A549 (cell line): Measurements from ENCODE around the gene SETD4. TPM values are rescaled to one million over a fixed set of nuclear protein-coding genes. Genes with fewer than 3 reads are reported as not detected.

Experiments
- ATAC-seq, 2 experiments: fragments of 200-7000 bp in 1 of 2; fragments of >200 bp in 1 of 2; cut with Nextera tagmentation in 1 of 2; cut with Tn5 transposase in 1 of 2; 3 replicates each; pipeline versions ENCODE4 v1.8.0 to v1.9.1; 2018 to 2020; ENCODE audit warnings: mild to moderate bottlenecking in 1 of 2, moderate library complexity in 1 of 2
- CTCF ChIA-PET: fragments of 300-600 bp; sonication (Branson Sonifier 250); formaldehyde crosslinking; extraction: SDS; loops from one replicate; lab custom pipeline; 2021; ENCODE audit warnings: antibody characterized with exemption, inconsistent platforms; lab: Yijun Ruan, JAX
- POLR2A ChIA-PET: fragments of 350-600 bp; formaldehyde crosslinking; extraction: SDS; loops from one replicate; lab custom pipeline; 2021; ENCODE audit warnings: antibody characterized with exemption, inconsistent platforms; lab: Yijun Ruan, JAX
- DNase-seq, 2 experiments: peaks; one replicate each; pipeline versions ENCODE4 v3.0.0 to v3.0.0-alpha.2; 2011 to 2016; ENCODE audit warnings: low read depth in 1 of 2, low spot score in 1 of 2
- FAIRE-seq: peaks from 2 replicates; lab custom pipeline; 2011; peaks lifted over from hg19 to GRCh38; lab: Jason Lieb, UNC
- H3K27ac ChIP-seq, 2 experiments: fragments of >200 bp; sonication (Bioruptor Twin); formaldehyde crosslinking; 3 replicates each; pipeline ENCODE4 v1.5.1; 2016 to 2017
- H3K4me1 ChIP-seq: fragments of >200 bp; sonication (Bioruptor Twin); formaldehyde crosslinking; 3 replicates; pipeline ENCODE4 v1.6.1; 2016
- H3K4me2 ChIP-seq: fragments of >200 bp; sonication (Bioruptor Twin); formaldehyde crosslinking; 3 replicates; pipeline ENCODE4 v1.6.1; 2016
- H3K4me3 ChIP-seq: fragments of >200 bp; sonication (Bioruptor Twin); formaldehyde crosslinking; 3 replicates; pipeline ENCODE4 v1.5.1; 2016
- H3K9me3 ChIP-seq: fragments of >200 bp; sonication (Bioruptor Twin); formaldehyde crosslinking; 3 replicates; pipeline ENCODE4 v1.6.1; 2016
- CEBPB ChIP-seq, 2 experiments: fragments of >200 bp in 1 of 2; sonication (Bioruptor Twin) in 1 of 2; formaldehyde crosslinking in 1 of 2; IDR thresholded peaks; 2 replicates each; pipeline ENCODE4 v1.6.1; 2012 to 2016
- CHD4 ChIP-seq: fragments of 200-600 bp; sonication (generic); IDR thresholded peaks from 2 replicates; pipeline ENCODE4 v1.6.1; 2016; ENCODE audit warnings: antibody characterized with exemption, mild to moderate bottlenecking, borderline replicate concordance
- ESRRA ChIP-seq: fragments of 150-350 bp; IDR thresholded peaks from 2 replicates; pipeline ENCODE4 v1.6.1; 2014; ENCODE audit warnings: mild to moderate bottlenecking, low read length, borderline replicate concordance
- FOSL2 ChIP-seq, 2 experiments: fragments of 450-650 bp in 1 of 2; fragments of >200 bp in 1 of 2; sonication (Bioruptor Twin) in 1 of 2; formaldehyde crosslinking; IDR thresholded peaks; 2 replicates each; pipeline versions ENCODE4 v1.5.0 to v1.6.1; 2016 to 2020; ENCODE audit warnings: mild to moderate bottlenecking in 1 of 2, moderate library complexity in 1 of 2
- FOXS1 ChIP-seq: fragments of 250-450 bp; sonication (Bioruptor Pico); IDR thresholded peaks from 2 replicates; pipeline ENCODE4 v1.5.0; 2020; ENCODE audit warnings: mild to moderate bottlenecking, moderate library complexity
- GATA3 ChIP-seq: IDR thresholded peaks from 2 replicates; pipeline ENCODE4 v1.6.1; 2012; ENCODE audit warnings: borderline replicate concordance
- HOXA7 ChIP-seq: fragments of 250-450 bp; sonication (Bioruptor Pico); IDR thresholded peaks from 2 replicates; pipeline ENCODE4 v1.5.0; 2020; ENCODE audit warnings: mild to moderate bottlenecking, moderate library complexity
- HOXB13 ChIP-seq: fragments of 250-450 bp; sonication (Bioruptor Pico); IDR thresholded peaks from 2 replicates; pipeline ENCODE4 v1.5.0; 2020; ENCODE audit warnings: low read depth, mild to moderate bottlenecking, moderate library complexity
- JUN ChIP-seq, 2 experiments: fragments of >200 bp; sonication (Bioruptor Twin); formaldehyde crosslinking; IDR thresholded peaks; 2 replicates in 1 of 2; 3 replicates in 1 of 2; pipeline ENCODE4 v1.6.1; 2016 to 2017
- KDM1A ChIP-seq: fragments of 200-600 bp; sonication (generic); IDR thresholded peaks from 2 replicates; pipeline ENCODE4 v1.6.1; 2016; ENCODE audit warnings: low read depth, mild to moderate bottlenecking
- KDM5A ChIP-seq: fragments of 200-600 bp; sonication (generic); IDR thresholded peaks from 2 replicates; pipeline ENCODE4 v1.6.1; 2016; ENCODE audit warnings: antibody characterized with exemption, mild to moderate bottlenecking
- MAZ ChIP-seq: fragments of 150-350 bp; IDR thresholded peaks from 2 replicates; pipeline ENCODE4 v1.6.1; 2014; ENCODE audit warnings: antibody characterized with exemption, low read depth, low read length, borderline replicate concordance
- POLR2AphosphoS2 ChIP-seq: conservative IDR thresholded peaks from 2 replicates; pipeline ENCODE4 v1.6.1; 2012; ENCODE audit warnings: low read length, improper control_type of control experiment, inconsistent platforms
- SMC3 ChIP-seq: fragments of >200 bp; sonication (Bioruptor Twin); formaldehyde crosslinking; IDR thresholded peaks from 3 replicates; pipeline ENCODE4 v1.6.1; 2018; ENCODE audit warnings: inconsistent platforms
- TFCP2L1 ChIP-seq: fragments of 250-450 bp; sonication (Bioruptor Pico); IDR thresholded peaks from 2 replicates; pipeline ENCODE4 v1.5.0; 2021; ENCODE audit warnings: mild to moderate bottlenecking
- WGBS: methylation state at CpG from one replicate; pipeline ENCODE4 v1.1.6; 2017; ENCODE audit errors: missing lambda C conversion rate; 5-methylcytosine and 5-hydroxymethylcytosine counted together
- polyA plus RNA-seq, 4 experiments: library from polyadenylated mRNA; depleted of rRNA in 3 of 4; stranded (reverse); fragments of >200 nt; fragmentation: RNase III in 1 of 4; extraction: RNeasy Plus Mini Kit Qiagen cat#74134 plus additional on column Dnase treatment in 1 of 4; gene quantifications; 2 replicates in 3 of 4; 3 replicates in 1 of 4; pipeline ENCODE4 v1.2.3, GENCODE V29; 2011 to 2017
- TF ChIP-seq, protein P1 (sequence below): fragments of 200-600 bp; sonication (generic); IDR thresholded peaks from 2 replicates; pipeline ENCODE4 v1.6.1; 2016; ENCODE audit warnings: antibody characterized with exemption, mild to moderate bottlenecking, moderate library complexity
- TF ChIP-seq, protein P2 (sequence below): fragments of 250-450 bp; sonication (Bioruptor Pico); IDR thresholded peaks from 2 replicates; pipeline ENCODE4 v1.5.0; 2020; ENCODE audit warnings: low read depth, mild to moderate bottlenecking, moderate library complexity
- TF ChIP-seq, protein P3 (sequence below): fragments of >200 bp; sonication (Bioruptor Twin); formaldehyde crosslinking; IDR thresholded peaks from 2 replicates; pipeline ENCODE4 v1.6.1; 2016
- TF ChIP-seq, protein P4 (sequence below): fragments of >200 bp; sonication (Bioruptor Twin); formaldehyde crosslinking; IDR thresholded peaks from 3 replicates; pipeline ENCODE4 v1.6.1; 2016

The SETD4 gene
- polyA plus RNA-seq, 2 of the 4 experiments (the other 2 are of a cell fraction), result 10.3 to 17.1 TPM

DNA sequence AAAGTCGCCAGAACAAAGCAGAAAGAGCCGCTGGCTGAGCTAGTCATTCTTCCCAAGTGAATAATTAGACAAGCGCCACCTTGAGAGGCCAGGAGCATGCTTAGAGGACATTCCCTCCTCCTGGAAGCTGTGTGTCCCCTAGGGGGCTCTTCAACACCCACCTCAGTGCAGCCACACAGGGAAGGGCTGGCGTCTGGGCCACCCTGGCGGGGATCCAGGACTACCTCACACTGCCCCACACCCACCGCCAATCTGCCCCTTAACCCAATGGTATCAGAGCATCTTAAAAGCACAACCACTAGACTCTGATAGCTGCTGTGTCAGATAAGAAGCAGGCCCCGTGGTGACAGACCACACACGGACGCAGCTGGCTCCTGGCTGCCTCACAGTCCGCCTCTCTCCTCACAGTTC is 24.9 kb downstream of the SETD4 start (continued):
- TF ChIP-seq, protein P1, sequence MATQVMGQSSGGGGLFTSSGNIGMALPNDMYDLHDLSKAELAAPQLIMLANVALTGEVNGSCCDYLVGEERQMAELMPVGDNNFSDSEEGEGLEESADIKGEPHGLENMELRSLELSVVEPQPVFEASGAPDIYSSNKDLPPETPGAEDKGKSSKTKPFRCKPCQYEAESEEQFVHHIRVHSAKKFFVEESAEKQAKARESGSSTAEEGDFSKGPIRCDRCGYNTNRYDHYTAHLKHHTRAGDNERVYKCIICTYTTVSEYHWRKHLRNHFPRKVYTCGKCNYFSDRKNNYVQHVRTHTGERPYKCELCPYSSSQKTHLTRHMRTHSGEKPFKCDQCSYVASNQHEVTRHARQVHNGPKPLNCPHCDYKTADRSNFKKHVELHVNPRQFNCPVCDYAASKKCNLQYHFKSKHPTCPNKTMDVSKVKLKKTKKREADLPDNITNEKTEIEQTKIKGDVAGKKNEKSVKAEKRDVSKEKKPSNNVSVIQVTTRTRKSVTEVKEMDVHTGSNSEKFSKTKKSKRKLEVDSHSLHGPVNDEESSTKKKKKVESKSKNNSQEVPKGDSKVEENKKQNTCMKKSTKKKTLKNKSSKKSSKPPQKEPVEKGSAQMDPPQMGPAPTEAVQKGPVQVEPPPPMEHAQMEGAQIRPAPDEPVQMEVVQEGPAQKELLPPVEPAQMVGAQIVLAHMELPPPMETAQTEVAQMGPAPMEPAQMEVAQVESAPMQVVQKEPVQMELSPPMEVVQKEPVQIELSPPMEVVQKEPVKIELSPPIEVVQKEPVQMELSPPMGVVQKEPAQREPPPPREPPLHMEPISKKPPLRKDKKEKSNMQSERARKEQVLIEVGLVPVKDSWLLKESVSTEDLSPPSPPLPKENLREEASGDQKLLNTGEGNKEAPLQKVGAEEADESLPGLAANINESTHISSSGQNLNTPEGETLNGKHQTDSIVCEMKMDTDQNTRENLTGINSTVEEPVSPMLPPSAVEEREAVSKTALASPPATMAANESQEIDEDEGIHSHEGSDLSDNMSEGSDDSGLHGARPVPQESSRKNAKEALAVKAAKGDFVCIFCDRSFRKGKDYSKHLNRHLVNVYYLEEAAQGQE, result no peak
- no peak for TF ChIP-seq CHD4
- TF ChIP-seq TFCP2L1 (CRISPR knock-in tag), result no peak
- no peak for TF ChIP-seq JUN (IDR thresholded peaks at IDR 0.05)
- no peak for TF ChIP-seq GATA3
- TF ChIP-seq, protein P2, sequence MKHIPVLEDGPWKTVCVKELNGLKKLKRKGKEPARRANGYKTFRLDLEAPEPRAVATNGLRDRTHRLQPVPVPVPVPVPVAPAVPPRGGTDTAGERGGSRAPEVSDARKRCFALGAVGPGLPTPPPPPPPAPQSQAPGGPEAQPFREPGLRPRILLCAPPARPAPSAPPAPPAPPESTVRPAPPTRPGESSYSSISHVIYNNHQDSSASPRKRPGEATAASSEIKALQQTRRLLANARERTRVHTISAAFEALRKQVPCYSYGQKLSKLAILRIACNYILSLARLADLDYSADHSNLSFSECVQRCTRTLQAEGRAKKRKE (CRISPR knock-in tag), result no peak
- no peak for TF ChIP-seq CEBPB (IDR thresholded peaks at IDR 0.05)
- no peak for TF ChIP-seq KDM1A
- TF ChIP-seq, protein P3, sequence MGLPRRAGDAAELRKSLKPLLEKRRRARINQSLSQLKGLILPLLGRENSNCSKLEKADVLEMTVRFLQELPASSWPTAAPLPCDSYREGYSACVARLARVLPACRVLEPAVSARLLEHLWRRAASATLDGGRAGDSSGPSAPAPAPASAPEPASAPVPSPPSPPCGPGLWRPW, result no peak
- no peak for TF ChIP-seq FOSL2 (IDR thresholded peaks at IDR 0.05)
- no peak for TF ChIP-seq FOSL2 (CRISPR knock-in tag; IDR thresholded peaks at IDR 0.05)
- no peak for TF ChIP-seq HOXB13
- TF ChIP-seq HOXA7 (CRISPR knock-in tag), result no peak
- TF ChIP-seq, all 56 proteins: peak for 0

DNA sequence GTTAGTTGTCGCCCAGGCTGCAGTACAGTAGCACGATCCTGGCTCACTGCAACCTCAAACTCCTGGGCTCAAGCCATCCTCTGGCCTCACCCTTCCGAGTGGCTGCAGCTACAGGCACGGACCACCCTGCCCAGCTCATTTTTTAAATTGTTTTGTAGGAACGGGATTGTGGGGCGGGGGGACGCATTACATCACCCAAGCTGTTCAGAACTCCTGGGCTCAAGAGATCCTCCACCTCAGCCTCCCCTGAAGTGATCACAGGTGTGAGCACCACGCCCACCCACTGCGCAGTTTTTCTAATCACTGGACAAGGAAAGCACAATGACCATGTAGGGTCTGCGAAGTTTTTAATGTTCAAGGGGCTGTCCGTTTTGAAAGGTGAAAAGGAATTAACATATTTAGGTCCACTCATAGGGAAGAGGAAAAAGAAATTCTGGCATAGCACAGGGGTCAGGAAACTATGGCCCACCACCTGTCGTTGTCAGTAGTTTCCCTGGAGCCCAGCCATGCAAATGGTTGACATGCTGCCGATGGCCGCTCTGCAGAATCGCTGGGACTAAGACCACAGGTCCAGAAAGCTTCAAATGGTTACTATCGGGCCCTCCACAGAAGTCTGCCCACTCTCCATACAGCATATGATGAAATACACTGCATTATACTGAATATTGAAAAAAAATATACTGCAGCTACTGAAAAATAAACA is 26.0 kb downstream of the SETD4 start:
- no peak overlapping the region for H3K4me3 ChIP-seq
- no peaks in the 10 kb centered on the region for H3K9me3 ChIP-seq
- no peak overlapping the region for H3K4me2 ChIP-seq
- no peaks in the 10 kb centered on the region for H3K4me1 ChIP-seq
- TF ChIP-seq, protein P3, result no peak
- FAIRE-seq (no peak), DNase-seq (no peak), ATAC-seq (no peak)
- no peak overlapping the region for H3K27ac ChIP-seq
- CTCF ChIA-PET, result interaction anchor here (1.2 to 2.0 kb wide), 3 partner anchors 10 to 78 kb away, joined by 3 to 5 read pairs (median 4); no protein-coding TSS in a partner anchor
- WGBS, result 84% methylated on average over 14 of the region's 16 CpGs
- POLR2A ChIA-PET, result no interaction called here

DNA sequence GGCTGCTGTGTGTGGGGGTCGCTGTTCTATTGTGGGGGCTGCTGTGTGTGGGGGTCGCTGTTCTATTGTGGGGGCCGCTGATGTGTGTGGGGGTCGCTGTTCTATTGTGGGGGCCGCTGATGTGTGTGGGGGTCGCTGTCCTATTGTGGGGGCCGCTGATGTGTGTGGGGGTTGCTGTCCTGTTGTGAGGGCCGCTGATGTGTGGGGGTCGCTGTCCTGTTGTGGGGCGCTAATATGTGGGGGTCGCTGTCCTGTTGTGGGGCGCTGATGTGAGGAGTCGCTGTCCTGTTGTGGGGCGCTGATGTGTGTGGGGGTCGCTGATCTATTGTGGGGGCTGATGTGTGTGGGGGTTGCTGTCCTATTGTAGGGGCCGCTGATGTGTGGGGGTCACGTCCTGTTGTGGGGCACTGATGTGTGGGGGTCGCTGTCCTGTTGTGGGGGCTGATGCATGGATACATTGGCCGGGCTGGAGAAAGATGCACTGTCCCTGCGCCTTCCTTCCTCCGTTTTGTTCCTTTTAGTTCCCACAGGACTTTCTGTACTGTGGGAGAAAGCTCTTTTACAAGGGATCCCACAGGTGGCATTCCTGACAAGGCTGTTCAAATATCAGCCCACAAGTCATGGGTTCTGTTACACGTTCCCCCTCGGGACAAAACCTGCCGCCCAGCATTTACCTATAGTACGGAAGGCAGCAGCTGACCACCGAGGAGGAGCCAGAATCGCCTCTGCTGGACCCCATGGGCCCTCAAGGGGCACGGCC is 27.5 kb downstream of the SETD4 start:
- H3K4me1 ChIP-seq, result no peaks in the 10 kb centered on the region
- CTCF ChIA-PET, result no interaction called here
- no peak overlapping the region for H3K27ac ChIP-seq
- TF ChIP-seq FOSL2 (IDR thresholded peaks at IDR 0.05) (no peak), FOSL2 (CRISPR knock-in tag; IDR thresholded peaks at IDR 0.05) (no peak), POLR2AphosphoS2 (no peak), SMC3 (no peak), FOXS1 (no peak), MAZ (no peak), KDM5A (no peak), KDM1A (no peak), HOXA7 (CRISPR knock-in tag) (no peak), ESRRA (no peak), HOXB13 (no peak)
- TF ChIP-seq, protein P4, sequence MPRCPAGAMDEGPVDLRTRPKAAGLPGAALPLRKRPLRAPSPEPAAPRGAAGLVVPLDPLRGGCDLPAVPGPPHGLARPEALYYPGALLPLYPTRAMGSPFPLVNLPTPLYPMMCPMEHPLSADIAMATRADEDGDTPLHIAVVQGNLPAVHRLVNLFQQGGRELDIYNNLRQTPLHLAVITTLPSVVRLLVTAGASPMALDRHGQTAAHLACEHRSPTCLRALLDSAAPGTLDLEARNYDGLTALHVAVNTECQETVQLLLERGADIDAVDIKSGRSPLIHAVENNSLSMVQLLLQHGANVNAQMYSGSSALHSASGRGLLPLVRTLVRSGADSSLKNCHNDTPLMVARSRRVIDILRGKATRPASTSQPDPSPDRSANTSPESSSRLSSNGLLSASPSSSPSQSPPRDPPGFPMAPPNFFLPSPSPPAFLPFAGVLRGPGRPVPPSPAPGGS, result no peak
- TF ChIP-seq, protein P3, result no peak
- TF ChIP-seq, all 56 proteins: peak for 0
- H3K4me2 ChIP-seq, result no peak overlapping the region
- ATAC-seq, result no peak
- no peak for DNase-seq
- H3K9me3 ChIP-seq, result no peaks in the 10 kb centered on the region
- no peak for FAIRE-seq
- POLR2A ChIA-PET, result no interaction called here
- 91% methylated on average over 17 of the region's 28 CpGs for WGBS
- H3K4me3 ChIP-seq, result no peak overlapping the region
